KMS-11 (cell line): ENCODE results near the gene UBXN4.
"Not testable (repeated sequence)": the region's sequence is repeated elsewhere in the genome, so short reads cannot be mapped to it uniquely, and the experiment has no call there.

Experiments
- H2AFZ ChIP-seq: fragments of 200-600 bp; sonication (generic); 2 replicates; pipeline ENCODE4 v1.6.1; 2016; ENCODE audit warnings: antibody characterized with exemption, mixed run types, low read depth
- H3K27ac ChIP-seq: fragments of 200-600 bp; sonication (generic); 2 replicates; pipeline ENCODE4 v1.6.1; 2016; ENCODE audit warnings: mild to moderate bottlenecking, mixed run types
- H3K27me3 ChIP-seq: fragments of 200-600 bp; sonication (generic); 2 replicates; pipeline ENCODE4 v1.6.1; 2017; ENCODE audit warnings: mild to moderate bottlenecking, low read depth, mixed run types, moderate library complexity; ENCODE audit not compliant: insufficient read depth
- H3K36me3 ChIP-seq: fragments of 200-600 bp; sonication (generic); 2 replicates; pipeline ENCODE4 v1.6.1; 2017; ENCODE audit warnings: mild to moderate bottlenecking, mixed run types; ENCODE audit not compliant: insufficient read depth
- H3K4me1 ChIP-seq: fragments of 200-600 bp; sonication (generic); 2 replicates; pipeline ENCODE4 v1.6.1; 2016; ENCODE audit warnings: mild to moderate bottlenecking, low read depth, mixed run types; ENCODE audit not compliant: poor library complexity, severe bottlenecking
- H3K4me2 ChIP-seq: fragments of 200-600 bp; sonication (generic); 2 replicates; pipeline ENCODE4 v1.7.0; 2016; ENCODE audit warnings: mild to moderate bottlenecking, mixed run types
- H3K4me3 ChIP-seq: fragments of 200-600 bp; sonication (generic); IDR thresholded peaks from 2 replicates; pipeline ENCODE4 v1.6.1; 2017; ENCODE audit warnings: low read depth, low read length, mixed read lengths; ENCODE audit not compliant: insufficient read depth
- H3K79me2 ChIP-seq: fragments of 200-600 bp; sonication (generic); 2 replicates; pipeline ENCODE4 v1.6.1; 2016; ENCODE audit warnings: low read depth, mixed run types; ENCODE audit not compliant: insufficient read depth
- H3K9ac ChIP-seq: fragments of 200-600 bp; sonication (generic); 2 replicates; pipeline ENCODE4 v1.6.1; 2016; ENCODE audit warnings: mild to moderate bottlenecking, mixed run types
- H4K20me1 ChIP-seq: fragments of 200-600 bp; sonication (generic); 2 replicates; pipeline ENCODE4 v1.6.1; 2016; ENCODE audit warnings: mild to moderate bottlenecking, mixed run types; ENCODE audit not compliant: insufficient read depth
- TF ChIP-seq, protein P1 (sequence below): fragments of 200-600 bp; sonication (generic); conservative IDR thresholded peaks from 2 replicates; pipeline ENCODE4 v1.6.1; 2017; ENCODE audit warnings: low read depth, mild to moderate bottlenecking, antibody characterized with exemption, low read length, moderate library complexity, mixed read lengths

Gene UBXN4

GRCh38 chr2:135803278-135803677 is 61.6 kb downstream of the UBXN4 start:
- Histone ChIP-seq H4K20me1 (no peaks in the 10 kb centered on the region), H3K9ac (no peak overlapping the region), H3K27me3 (no peaks in the 10 kb centered on the region), H3K27ac (no peak overlapping the region), H3K79me2 (no peaks in the 10 kb centered on the region), H3K4me3 (no peak overlapping the region), H3K4me1 (no peaks in the 10 kb centered on the region), H3K36me3 (no peaks in the 10 kb centered on the region), H3K4me2 (no peak overlapping the region), H2AFZ (no peak overlapping the region)
- TF ChIP-seq, protein P1, sequence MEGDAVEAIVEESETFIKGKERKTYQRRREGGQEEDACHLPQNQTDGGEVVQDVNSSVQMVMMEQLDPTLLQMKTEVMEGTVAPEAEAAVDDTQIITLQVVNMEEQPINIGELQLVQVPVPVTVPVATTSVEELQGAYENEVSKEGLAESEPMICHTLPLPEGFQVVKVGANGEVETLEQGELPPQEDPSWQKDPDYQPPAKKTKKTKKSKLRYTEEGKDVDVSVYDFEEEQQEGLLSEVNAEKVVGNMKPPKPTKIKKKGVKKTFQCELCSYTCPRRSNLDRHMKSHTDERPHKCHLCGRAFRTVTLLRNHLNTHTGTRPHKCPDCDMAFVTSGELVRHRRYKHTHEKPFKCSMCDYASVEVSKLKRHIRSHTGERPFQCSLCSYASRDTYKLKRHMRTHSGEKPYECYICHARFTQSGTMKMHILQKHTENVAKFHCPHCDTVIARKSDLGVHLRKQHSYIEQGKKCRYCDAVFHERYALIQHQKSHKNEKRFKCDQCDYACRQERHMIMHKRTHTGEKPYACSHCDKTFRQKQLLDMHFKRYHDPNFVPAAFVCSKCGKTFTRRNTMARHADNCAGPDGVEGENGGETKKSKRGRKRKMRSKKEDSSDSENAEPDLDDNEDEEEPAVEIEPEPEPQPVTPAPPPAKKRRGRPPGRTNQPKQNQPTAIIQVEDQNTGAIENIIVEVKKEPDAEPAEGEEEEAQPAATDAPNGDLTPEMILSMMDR, result no peak

DNA sequence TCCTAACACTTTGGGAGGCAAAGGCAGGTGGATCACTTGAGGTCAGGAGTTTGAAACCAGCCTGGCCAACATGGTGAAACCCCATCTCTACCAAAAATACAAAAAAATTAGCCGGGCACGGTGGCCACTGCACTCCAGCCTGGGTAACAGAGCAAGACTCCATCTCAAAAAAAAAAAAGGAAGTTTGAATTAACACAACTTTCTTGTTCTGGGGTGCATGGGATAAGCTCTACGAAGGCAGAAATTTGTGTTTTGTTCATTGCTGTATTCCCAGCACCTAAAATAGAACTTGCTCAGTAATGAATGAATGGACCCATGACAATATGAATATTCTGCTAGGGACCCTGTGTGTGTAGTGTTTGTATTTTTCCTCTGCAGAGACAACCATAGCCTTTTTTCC is 66.2 kb downstream of the UBXN4 start:
- H3K79me2 ChIP-seq, H3K27me3 ChIP-seq, H3K4me3 ChIP-seq, H3K9ac ChIP-seq, H3K4me1 ChIP-seq, H3K27ac ChIP-seq, H4K20me1 ChIP-seq, H2AFZ ChIP-seq, H3K36me3 ChIP-seq, H3K4me2 ChIP-seq: not testable (repeated sequence)

- Histone ChIP-seq H3K4me2 (no peak overlapping the region), H2AFZ (no peak overlapping the region), H4K20me1 (no peaks in the 10 kb centered on the region), H3K27ac (no peak overlapping the region), H3K4me1 (no peaks in the 10 kb centered on the region), H3K4me3 (no peak overlapping the region), H3K27me3 (no peaks in the 10 kb centered on the region), H3K79me2 (no peaks in the 10 kb centered on the region), H3K9ac (no peak overlapping the region), H3K36me3 (no peaks in the 10 kb centered on the region)
- TF ChIP-seq, protein P1, result no peak
These were observed 71.4 kb downstream of the UBXN4 start for GRCh38 chr2:135812907-135813511.

- H4K20me1 ChIP-seq, result no peaks in the 10 kb centered on the region
- no peaks in the 10 kb centered on the region for H3K27me3 ChIP-seq
- no peaks in the 10 kb centered on the region for H3K79me2 ChIP-seq
- H3K4me3 ChIP-seq, result no peak overlapping the region
- no peak overlapping the region for H2AFZ ChIP-seq
- H3K4me2 ChIP-seq, result no peak overlapping the region
- H3K4me1 ChIP-seq, result no peaks in the 10 kb centered on the region
- no peaks in the 10 kb centered on the region for H3K36me3 ChIP-seq
- no peak overlapping the region for H3K27ac ChIP-seq
- H3K9ac ChIP-seq, result no peak overlapping the region
- TF ChIP-seq, protein P1, result no peak
These were observed 73.6 kb downstream of the UBXN4 start for GRCh38 chr2:135815269-135815668.

DNA sequence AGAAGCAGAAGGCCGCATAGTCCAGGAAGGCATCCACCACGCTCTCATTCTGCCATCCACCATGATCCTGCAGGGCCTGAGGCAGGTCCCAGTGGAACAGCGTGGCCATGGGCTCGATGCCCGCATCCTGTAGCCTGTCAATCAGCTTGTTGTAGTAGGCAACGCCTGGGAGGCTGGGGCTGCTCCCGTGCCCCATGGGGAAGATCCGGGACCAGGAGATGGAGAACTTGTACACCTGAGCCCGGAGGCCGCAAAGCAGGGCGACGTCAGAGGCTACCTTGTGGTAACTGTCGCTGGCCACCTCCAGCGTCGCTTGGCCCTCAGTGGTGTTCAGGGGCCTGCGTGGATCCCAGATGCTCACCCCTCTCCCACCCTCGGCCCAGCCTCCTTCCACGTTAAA is 75.8 kb downstream of the UBXN4 start:
- no peak overlapping the region for H3K4me3 ChIP-seq
- no peaks in the 10 kb centered on the region for H3K36me3 ChIP-seq
- H3K9ac ChIP-seq, result no peak overlapping the region
- no peaks in the 10 kb centered on the region for H3K4me1 ChIP-seq
- TF ChIP-seq, protein P1, result no peak
- H3K27ac ChIP-seq, result no peak overlapping the region
- H2AFZ ChIP-seq, result no peak overlapping the region
- no peaks in the 10 kb centered on the region for H3K27me3 ChIP-seq
- H4K20me1 ChIP-seq, result no peaks in the 10 kb centered on the region
- H3K79me2 ChIP-seq, result no peaks in the 10 kb centered on the region
- H3K4me2 ChIP-seq, result no peak overlapping the region
